ENCODE data around the gene ECSIT. TPM values are rescaled to one million over a fixed set of nuclear protein-coding genes. Genes with fewer than 3 reads are reported as not detected.

Gene ECSIT
- total and polyA plus RNA-seq, 11 donors: 69.7 to 242 (median 133) TPM

DNA sequence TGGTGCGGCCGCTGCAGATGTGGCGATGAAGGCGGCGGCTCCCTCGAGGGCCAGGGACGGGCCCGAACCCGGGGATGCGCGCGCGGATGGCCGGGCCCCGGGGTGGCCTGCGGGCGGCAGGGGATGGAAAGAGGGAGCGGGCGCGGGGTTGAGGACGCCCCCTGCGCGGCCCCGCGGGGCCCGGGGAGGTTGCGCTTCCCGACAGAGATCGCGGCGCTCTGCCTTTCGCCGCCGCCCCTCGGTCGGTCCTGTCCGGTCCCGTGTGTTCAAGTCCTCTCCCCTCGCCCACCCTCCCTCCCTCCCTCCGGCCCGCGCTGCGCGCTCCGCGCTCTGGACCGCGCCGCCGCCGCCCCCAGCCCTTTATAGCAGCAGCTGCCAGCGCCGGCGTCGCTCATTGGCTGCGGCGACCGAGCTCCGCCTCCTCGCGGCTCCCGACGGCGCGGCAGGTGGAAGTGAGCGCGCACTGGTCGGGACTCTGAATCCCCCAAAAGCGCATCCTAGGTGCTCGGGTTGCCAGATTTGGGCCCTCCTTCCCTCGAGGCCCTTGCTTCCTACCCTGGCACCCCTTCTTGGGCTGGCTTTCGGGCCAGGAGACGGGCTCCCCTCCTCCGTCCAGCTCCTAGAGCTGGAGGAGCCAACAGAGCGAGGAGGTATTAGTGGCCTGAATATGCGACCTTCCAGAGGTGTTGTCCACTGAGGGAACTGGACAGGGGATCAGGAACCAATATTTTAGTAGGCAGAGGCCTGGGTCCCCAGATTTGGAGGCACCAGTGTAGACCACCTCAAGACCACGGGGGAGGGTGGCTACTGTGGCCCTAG, 48.0 kb downstream of the ECSIT start, which contains the start of gene ELAVL3:
Gene ELAVL3, minus strand, starts transcription at position 332 of the 819 bp plus-strand sequence. CDS start 438 bp downstream, outside the sequence.
- no peak for ATAC-seq
- Histone ChIP-seq H3K27me3 (peaks cover 19 to 59% (median 39%) of the 10 kb centered on the region in 9 donors), H3K4me3 (peak within 1 kb of the TSS in 11 of 12 donors; percentile 2 to 44 (median 34)), H3K4me1 (peaks cover 0 to 43% (median 22%) of the 10 kb centered on the region in 12 donors), H3K9me3 (no peaks in the 10 kb centered on the region), H3K27ac (no peak within 1 kb of the TSS), H3K36me3 (peaks cover 0 to 12% (median 0%) of the 10 kb centered on the region in 9 donors)
- 5 to 23% (median 10%) methylated on average over 18 to 77 of the region's 77 CpGs for WGBS, 4 donors
- intact Hi-C loops (cut with DNase I): loop anchor here in 8 of 10 donors (5.0 to 10.0 kb wide), 5 partner anchors 46 to 189 kb away; partner anchors contain the start of genes TSPAN16 (in 3 of the 8), EPOR (in 2 of the 8), ODAD3 (in 1 of the 8) and PRKCSH (in 1 of the 8)
- DNase-seq: no peak
- no peak for TF ChIP-seq CTCF (IDR thresholded peaks at IDR 0.05)
- no peak for TF ChIP-seq POLR2A (IDR thresholded peaks at IDR 0.05)

DNA sequence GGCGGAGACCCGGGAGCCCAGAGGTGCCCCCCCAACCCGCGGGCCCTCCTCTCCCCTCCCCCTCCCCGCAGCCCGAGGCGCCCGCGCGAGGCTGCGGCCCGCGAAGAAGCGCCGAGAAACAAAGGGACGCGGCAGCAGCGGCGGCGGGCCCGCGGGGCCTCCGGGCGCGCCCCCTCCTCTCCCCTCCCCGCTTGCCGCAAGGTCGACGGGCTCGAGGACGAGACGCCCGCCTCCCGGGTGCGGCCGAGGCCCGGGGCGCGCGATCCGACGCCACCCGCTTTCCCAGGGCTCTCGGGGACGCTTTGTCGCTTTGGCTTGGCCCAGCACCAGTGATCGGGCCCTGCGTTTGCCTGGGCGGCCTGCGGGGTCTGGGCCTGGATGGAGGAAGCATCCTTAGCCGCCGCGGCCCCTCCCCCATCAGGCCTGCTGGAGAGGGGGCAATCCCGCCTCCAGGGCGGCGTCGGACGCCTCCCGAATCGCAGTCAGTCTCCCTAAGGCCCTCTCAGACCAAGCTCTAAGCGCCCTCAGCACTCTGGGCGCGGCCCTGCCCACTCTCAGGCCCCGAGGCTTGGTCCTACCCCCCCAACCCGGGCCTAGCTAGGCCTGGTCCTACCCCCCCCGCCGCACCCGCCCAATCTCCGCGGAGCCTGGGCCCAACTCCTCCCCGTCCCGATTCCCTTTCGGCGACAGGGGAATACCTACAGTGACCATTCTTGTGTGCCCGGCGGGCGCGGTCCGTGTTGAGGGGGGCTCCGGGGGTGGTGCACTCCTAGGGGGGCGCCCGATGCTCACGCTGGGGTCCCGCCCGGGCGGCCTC, 48.8 kb downstream of the ECSIT start:
- peaks cover 0 to 43% (median 22%) of the 10 kb centered on the region in 12 donors for H3K4me1 ChIP-seq
- intact Hi-C loops (cut with DNase I): loop anchor here in 8 of 10 donors (5.0 to 10.0 kb wide), 5 partner anchors 45 to 188 kb away; partner anchors contain the start of genes TSPAN16 (in 3 of the 8), EPOR (in 2 of the 8), ODAD3 (in 1 of the 8) and PRKCSH (in 1 of the 8)
- peaks cover 19 to 59% (median 39%) of the 10 kb centered on the region in 9 donors for H3K27me3 ChIP-seq
- H3K36me3 ChIP-seq: peaks cover 0 to 8% (median 0%) of the 10 kb centered on the region in 9 donors
- H3K9me3 ChIP-seq: no peaks in the 10 kb centered on the region
- TF ChIP-seq CTCF (IDR thresholded peaks at IDR 0.05) (no peak), POLR2A (IDR thresholded peaks at IDR 0.05) (no peak)
- DNase-seq: no peak
- ATAC-seq: no peak
- no peak overlapping the region for H3K27ac ChIP-seq
- peak overlapping the region in 10 of 12 donors; percentile 2 to 43 (median 34) for H3K4me3 ChIP-seq
- WGBS, 4 donors: 6 to 18% (median 7%) methylated on average over 3 to 86 of the region's 86 CpGs

DNA sequence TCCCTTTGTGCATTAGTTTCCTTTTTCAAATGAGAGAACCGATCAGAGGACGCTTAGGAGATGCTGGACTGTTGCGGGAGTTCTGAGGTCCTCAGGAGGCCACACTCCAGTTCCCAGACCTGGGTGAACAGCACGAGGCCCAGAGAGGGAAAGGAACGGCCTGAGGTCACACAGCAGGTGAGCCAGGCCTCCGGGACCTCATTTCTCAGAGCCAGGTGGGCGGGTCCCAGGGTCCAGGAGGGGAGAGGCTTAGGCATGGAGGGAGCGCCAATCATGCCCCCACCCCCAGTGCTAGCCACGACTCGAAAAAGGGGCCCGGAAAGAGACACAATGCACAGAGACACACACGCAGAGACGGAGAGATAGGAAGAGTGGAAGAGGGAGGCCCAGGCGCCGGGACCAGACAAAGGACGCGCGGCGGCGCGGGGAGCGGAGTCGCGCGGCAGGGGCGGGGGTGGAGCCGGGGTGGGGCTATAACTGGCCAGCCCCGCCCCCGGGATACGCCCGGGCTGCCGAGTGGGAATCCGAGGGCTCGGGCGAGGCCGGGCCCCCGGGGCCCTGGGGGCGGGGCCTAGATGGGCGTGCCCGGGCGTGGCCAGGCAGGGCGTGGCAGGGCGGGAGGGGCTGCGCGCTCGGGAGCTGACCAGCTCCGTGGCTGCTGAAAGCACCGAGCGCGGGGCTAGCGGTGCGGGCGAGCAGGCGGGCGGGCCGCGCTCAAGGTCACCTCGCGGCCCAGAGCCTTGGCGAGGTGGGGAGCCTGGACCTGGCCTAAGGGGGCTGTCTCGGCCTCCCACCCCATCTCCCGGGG, 49.6 kb downstream of the ECSIT start:
- H3K4me3 ChIP-seq: peak overlapping the region in 10 of 12 donors; percentile 2 to 43 (median 34)

More for the DNA sequence above, 49.6 kb downstream of the ECSIT start:
- H3K36me3 ChIP-seq: peaks cover 0 to 6% (median 0%) of the 10 kb centered on the region in 9 donors
- WGBS, 4 donors: 13 to 42% (median 26%) methylated on average over 19 to 62 of the region's 62 CpGs
- TF ChIP-seq POLR2A (IDR thresholded peaks at IDR 0.05): no peak
- no peak for TF ChIP-seq CTCF (IDR thresholded peaks at IDR 0.05)
- ATAC-seq (peak in 2 of 4 donors; percentile 6 to 23), DNase-seq (no peak)
- no peaks in the 10 kb centered on the region for H3K9me3 ChIP-seq
- H3K27me3 ChIP-seq: peaks cover 19 to 55% (median 38%) of the 10 kb centered on the region in 9 donors
- peaks cover 0 to 43% (median 22%) of the 10 kb centered on the region in 12 donors for H3K4me1 ChIP-seq
- intact Hi-C loops (cut with DNase I): no loop called here
- no peak overlapping the region for H3K27ac ChIP-seq
